ENCODE results near the gene JOSD1.
A peak's percentile ranks its signal among the peaks of the same experiment; 100 is the strongest.

Gene JOSD1

DNA sequence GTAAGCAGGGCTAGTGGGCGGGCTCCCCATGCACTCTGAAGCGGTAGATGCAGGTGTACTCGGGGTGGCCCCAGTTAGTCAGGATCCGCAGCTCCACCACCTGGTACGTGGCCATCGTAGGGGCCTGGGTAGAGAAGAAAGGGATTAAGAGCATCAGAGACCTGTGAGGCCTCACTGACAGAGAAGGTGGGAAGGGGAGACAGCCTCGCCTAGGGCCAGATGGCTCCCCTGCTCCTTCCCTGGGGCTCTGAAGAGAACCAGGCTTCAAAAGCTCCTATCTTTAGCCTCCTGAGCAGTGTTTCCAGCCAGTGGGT lies 35.5 kb upstream of the JOSD1 start:
- peak; percentile 24 to 27 for DNase-seq
- peak; percentile 3 for ATAC-seq
- Mint-ChIP-seq H3K9me3 (no peaks in the 10 kb centered on the region), H3K4me3 (peak overlapping the region in 1 of 2 donors; percentile 18), H3K4me1 (peaks cover 96% of the 10 kb centered on the region), H3K27ac (peak overlapping the region; percentile 72 to 96), H3K27me3 (no peaks in the 10 kb centered on the region)

- DNase-seq (peak; percentile 26 to 30), ATAC-seq (peak; percentile 34)
- H3K4me1 Mint-ChIP-seq: peaks cover 96% of the 10 kb centered on the region
- no peaks in the 10 kb centered on the region for H3K27me3 Mint-ChIP-seq
- H3K4me3 Mint-ChIP-seq: peak overlapping the region in 1 of 2 donors; percentile 18
- peak overlapping the region; percentile 46 to 96 for H3K27ac Mint-ChIP-seq
- no peaks in the 10 kb centered on the region for H3K9me3 Mint-ChIP-seq
Measured at GRCh38 chr22:38735465-38736256, 34.9 kb upstream of the JOSD1 start.

- no peaks in the 10 kb centered on the region for H3K27me3 Mint-ChIP-seq
- H3K9me3 Mint-ChIP-seq: no peaks in the 10 kb centered on the region
- peak overlapping the region in 1 of 2 donors; percentile 0 for H3K4me3 Mint-ChIP-seq
- ATAC-seq (no peak), DNase-seq (peak in 1 of 2 donors; percentile 10)
- H3K27ac Mint-ChIP-seq: peak overlapping the region; percentile 8 to 96
- H3K4me1 Mint-ChIP-seq: peaks cover 96% of the 10 kb centered on the region
Measured at GRCh38 chr22:38735126-38735464, 34.4 kb upstream of the JOSD1 start.

- H3K4me3 Mint-ChIP-seq: no peak overlapping the region
- peaks cover 91% of the 10 kb centered on the region for H3K4me1 Mint-ChIP-seq
- ATAC-seq (no peak), DNase-seq (peak in 1 of 2 donors; percentile 11)
- peak overlapping the region; percentile 57 to 90 for H3K27ac Mint-ChIP-seq
- no peaks in the 10 kb centered on the region for H3K9me3 Mint-ChIP-seq
- H3K27me3 Mint-ChIP-seq: no peaks in the 10 kb centered on the region
Measured at GRCh38 chr22:38734421-38735100, 33.8 kb upstream of the JOSD1 start.

DNA sequence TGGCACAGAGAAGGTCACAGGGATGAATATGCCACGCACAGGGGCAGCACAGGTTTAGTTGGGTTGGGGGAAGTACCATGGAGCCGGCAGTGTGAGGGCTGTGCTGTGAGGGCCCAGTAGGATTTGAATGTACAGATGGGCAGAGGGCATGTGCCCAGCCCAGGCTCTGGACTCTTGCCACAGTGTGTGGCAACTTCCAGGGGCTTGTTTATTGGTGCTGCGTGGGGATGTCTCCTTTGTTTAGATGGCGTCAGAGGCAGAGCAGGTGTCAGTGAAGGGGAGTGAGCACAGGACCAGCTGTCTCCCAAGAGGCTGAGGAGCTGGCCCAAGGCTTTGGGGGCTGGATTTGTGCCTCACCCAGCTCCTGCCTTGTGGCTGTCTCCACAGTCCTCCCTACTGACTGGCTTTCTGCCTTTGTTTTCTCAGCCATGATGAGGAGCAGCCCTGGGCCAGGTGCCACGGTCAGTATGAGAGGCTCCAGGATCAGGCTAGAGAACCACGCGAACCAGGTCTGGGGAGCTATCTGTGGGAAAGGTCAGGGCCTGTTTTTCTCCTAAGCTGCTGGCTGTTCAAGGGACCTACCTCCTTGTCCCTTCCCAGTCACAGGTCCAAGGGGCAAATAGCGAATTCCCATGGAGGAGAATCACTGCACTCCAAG lies 33.1 kb upstream of the JOSD1 start:
- Mint-ChIP-seq H3K4me1 (peaks cover 84% of the 10 kb centered on the region), H3K27ac (peak overlapping the region; percentile 72 to 87), H3K9me3 (no peaks in the 10 kb centered on the region), H3K27me3 (no peaks in the 10 kb centered on the region), H3K4me3 (no peak overlapping the region)
- ATAC-seq (peak; percentile 6), DNase-seq (peak in 1 of 2 donors; percentile 14)

- H3K27me3 Mint-ChIP-seq: no peaks in the 10 kb centered on the region
- DNase-seq (peak; percentile 54 to 56), ATAC-seq (peak; percentile 62)
- H3K9me3 Mint-ChIP-seq: no peaks in the 10 kb centered on the region
- peak overlapping the region; percentile 77 to 98 for H3K27ac Mint-ChIP-seq
- peaks cover 79% of the 10 kb centered on the region for H3K4me1 Mint-ChIP-seq
- peak overlapping the region in 1 of 2 donors; percentile 46 for H3K4me3 Mint-ChIP-seq
Measured at GRCh38 chr22:38733329-38733723, 32.6 kb upstream of the JOSD1 start.

GRCh38 chr22:38732251-38732815 lies 31.6 kb upstream of the JOSD1 start:
- DNase-seq (peak in 1 of 2 donors; percentile 12), ATAC-seq (no peak)
- Mint-ChIP-seq H3K27me3 (no peaks in the 10 kb centered on the region), H3K4me3 (peak overlapping the region in 1 of 2 donors; percentile 37), H3K4me1 (peaks cover 69% of the 10 kb centered on the region), H3K27ac (peak overlapping the region in 1 of 2 donors; percentile 98), H3K9me3 (no peaks in the 10 kb centered on the region)

GRCh38 chr22:38731703-38732161 lies 31.0 kb upstream of the JOSD1 start:
- H3K27me3 Mint-ChIP-seq: no peaks in the 10 kb centered on the region
- H3K27ac Mint-ChIP-seq: peak overlapping the region in 1 of 2 donors; percentile 90
- no peaks in the 10 kb centered on the region for H3K9me3 Mint-ChIP-seq
- peak; percentile 3 for ATAC-seq
- peak overlapping the region in 1 of 2 donors; percentile 38 for H3K4me3 Mint-ChIP-seq
- peak in 1 of 2 donors; percentile 18 for DNase-seq
- H3K4me1 Mint-ChIP-seq: peaks cover 63% of the 10 kb centered on the region

DNA sequence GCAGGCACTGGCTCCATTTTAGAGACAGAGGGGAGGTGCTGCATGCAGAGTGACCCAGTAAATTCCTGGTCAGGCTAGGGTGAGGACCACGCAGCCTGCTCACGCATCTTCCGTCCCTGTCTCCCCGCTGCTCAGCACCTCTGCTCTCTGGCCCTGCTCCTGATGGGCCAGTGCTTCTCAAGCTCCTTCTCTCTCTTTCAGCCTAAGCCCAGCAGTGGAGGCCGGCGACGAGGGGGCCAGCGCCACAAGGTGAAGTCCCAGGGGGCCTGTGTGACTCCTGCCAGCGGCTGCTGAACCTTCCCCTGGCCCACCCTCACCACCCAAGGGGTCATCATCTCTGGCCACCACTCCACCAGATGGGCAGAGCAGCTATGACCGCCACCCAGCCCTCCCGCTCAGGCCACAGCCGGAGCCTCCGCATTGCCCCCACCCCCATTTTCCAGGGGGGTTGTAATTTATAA lies 29.7 kb upstream of the JOSD1 start:
- H3K27me3 Mint-ChIP-seq: no peaks in the 10 kb centered on the region
- H3K4me3 Mint-ChIP-seq: no peak overlapping the region
- peak overlapping the region in 1 of 2 donors; percentile 75 for H3K27ac Mint-ChIP-seq
- no peaks in the 10 kb centered on the region for H3K9me3 Mint-ChIP-seq
- DNase-seq (peak in 1 of 2 donors; percentile 11), ATAC-seq (no peak)
- H3K4me1 Mint-ChIP-seq: peaks cover 50% of the 10 kb centered on the region

GRCh38 chr22:38729946-38730345 lies 29.2 kb upstream of the JOSD1 start:
- Mint-ChIP-seq H3K9me3 (no peaks in the 10 kb centered on the region), H3K4me3 (no peak overlapping the region), H3K4me1 (peaks cover 45% of the 10 kb centered on the region), H3K27ac (peak overlapping the region in 1 of 2 donors; percentile 75), H3K27me3 (no peaks in the 10 kb centered on the region)
- DNase-seq: peak in 1 of 2 donors; percentile 8
- ATAC-seq: no peak

- no peaks in the 10 kb centered on the region for H3K9me3 Mint-ChIP-seq
- DNase-seq (peak in 1 of 2 donors; percentile 9), ATAC-seq (no peak)
- H3K27ac Mint-ChIP-seq: peak overlapping the region in 1 of 2 donors; percentile 88
- no peaks in the 10 kb centered on the region for H3K27me3 Mint-ChIP-seq
- no peak overlapping the region for H3K4me3 Mint-ChIP-seq
- H3K4me1 Mint-ChIP-seq: peaks cover 37% of the 10 kb centered on the region
Measured at GRCh38 chr22:38728871-38729796, 28.4 kb upstream of the JOSD1 start.

DNA sequence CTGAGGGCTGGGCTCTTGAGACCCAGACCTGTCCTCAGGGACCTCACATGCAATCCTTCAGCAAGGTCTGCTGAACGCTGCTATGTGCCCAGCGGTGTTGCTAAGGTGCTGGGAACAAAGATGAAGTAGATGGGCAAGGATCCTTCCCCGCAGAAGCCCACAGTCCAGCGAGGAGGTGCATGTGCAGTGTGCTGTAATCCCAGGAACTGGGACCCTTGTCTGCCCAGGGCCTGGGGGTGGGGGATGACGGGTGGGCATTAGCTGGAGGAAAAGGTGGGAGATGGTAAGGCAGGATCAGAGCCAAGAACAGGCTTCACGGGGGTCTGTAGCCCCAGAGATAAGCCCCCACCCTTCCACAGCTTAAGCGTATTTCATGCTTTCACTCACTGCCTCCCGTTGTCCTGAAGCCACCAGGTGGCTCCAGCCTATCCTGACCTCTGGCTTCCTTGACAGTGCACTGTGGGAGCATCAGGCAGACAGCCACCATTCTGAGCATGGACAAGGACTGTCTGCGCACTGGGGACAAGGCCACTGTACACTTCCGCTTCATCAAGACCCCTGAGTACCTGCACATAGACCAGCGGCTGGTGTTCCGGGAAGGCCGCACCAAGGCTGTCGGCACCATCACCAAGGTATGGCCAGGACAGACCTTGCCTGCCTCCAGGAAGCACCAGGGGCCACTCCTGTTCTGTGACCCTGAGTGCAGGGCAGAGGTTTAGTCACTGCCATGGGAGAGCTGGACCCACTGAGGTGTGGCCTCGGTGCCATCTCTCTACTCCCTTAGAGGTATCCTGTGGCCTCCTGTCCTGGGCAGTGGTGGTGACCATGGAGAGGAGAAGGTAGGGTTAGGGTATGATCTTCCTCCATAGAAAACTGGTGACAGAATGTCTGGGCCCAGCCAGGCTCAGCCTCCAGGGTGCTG lies 27.0 kb upstream of the JOSD1 start:
- H3K4me3 Mint-ChIP-seq: no peak overlapping the region
- no peak for ATAC-seq
- peaks cover 23% of the 10 kb centered on the region for H3K4me1 Mint-ChIP-seq
- H3K27ac Mint-ChIP-seq: peak overlapping the region in 1 of 2 donors; percentile 87
- no peaks in the 10 kb centered on the region for H3K9me3 Mint-ChIP-seq
- H3K27me3 Mint-ChIP-seq: no peaks in the 10 kb centered on the region
- DNase-seq: no peak

GRCh38 chr22:38727123-38727522 lies 26.4 kb upstream of the JOSD1 start:
- H3K4me3 Mint-ChIP-seq: no peak overlapping the region
- peak overlapping the region in 1 of 2 donors; percentile 87 for H3K27ac Mint-ChIP-seq
- no peak for ATAC-seq
- no peak for DNase-seq
- peaks cover 19% of the 10 kb centered on the region for H3K4me1 Mint-ChIP-seq
- no peaks in the 10 kb centered on the region for H3K27me3 Mint-ChIP-seq
- H3K9me3 Mint-ChIP-seq: no peaks in the 10 kb centered on the region
